Measurements from ENCODE around the gene UQCC5.
"Not testable (repeated sequence)": the region's sequence is repeated elsewhere in the genome, so short reads cannot be mapped to it uniquely, and the experiment has no call there.

UQCC5 gene

DNA sequence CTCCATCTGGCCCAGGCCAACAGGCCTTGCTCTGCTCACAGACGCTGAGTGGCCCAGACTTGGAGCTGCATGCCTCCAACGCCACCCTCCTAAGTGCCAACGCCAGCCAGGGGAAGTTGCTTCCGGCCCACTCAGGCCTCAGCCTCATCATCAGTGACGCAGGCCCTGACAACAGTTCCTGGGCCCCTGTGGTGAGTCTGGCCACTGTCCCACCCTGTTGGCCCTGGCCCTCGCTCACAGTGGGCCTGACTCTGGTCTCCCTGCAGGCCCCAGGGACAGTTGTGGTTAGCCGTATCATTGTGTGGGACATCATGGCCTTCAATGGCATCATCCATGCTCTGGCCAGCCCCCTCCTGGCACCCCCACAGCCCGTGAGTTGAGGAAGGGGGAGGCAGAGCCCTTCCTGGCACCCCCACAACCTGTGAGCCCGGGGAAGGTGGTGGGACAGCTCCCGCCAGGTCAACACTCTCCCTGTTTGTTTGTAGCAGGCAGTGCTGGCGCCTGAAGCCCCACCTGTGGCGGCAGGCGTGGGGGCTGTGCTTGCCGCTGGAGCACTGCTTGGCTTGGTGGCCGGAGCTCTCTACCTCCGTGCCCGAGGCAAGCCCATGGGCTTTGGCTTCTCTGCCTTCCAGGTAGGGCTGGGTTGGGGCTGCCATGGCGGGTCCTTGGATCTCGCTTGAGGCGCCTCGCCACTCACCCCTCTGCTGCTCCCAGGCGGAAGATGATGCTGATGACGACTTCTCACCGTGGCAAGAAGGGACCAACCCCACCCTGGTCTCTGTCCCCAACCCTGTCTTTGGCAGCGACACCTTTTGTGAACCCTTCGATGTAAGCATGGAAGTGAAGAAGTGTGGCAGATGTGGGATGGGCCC, 12.8 kb upstream of the UQCC5 start:
- TF ChIP-seq, protein P1, sequence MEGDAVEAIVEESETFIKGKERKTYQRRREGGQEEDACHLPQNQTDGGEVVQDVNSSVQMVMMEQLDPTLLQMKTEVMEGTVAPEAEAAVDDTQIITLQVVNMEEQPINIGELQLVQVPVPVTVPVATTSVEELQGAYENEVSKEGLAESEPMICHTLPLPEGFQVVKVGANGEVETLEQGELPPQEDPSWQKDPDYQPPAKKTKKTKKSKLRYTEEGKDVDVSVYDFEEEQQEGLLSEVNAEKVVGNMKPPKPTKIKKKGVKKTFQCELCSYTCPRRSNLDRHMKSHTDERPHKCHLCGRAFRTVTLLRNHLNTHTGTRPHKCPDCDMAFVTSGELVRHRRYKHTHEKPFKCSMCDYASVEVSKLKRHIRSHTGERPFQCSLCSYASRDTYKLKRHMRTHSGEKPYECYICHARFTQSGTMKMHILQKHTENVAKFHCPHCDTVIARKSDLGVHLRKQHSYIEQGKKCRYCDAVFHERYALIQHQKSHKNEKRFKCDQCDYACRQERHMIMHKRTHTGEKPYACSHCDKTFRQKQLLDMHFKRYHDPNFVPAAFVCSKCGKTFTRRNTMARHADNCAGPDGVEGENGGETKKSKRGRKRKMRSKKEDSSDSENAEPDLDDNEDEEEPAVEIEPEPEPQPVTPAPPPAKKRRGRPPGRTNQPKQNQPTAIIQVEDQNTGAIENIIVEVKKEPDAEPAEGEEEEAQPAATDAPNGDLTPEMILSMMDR (IDR thresholded peaks at IDR 0.05; ENCODE audit: insufficient read depth, low read depth, low read length, missing control alignments), result no peak
- no peak for DNase-seq (ENCODE audit: low read depth)
- H3K4me3 ChIP-seq (ENCODE audit: low read depth, low read length), result no peak overlapping the region

DNA sequence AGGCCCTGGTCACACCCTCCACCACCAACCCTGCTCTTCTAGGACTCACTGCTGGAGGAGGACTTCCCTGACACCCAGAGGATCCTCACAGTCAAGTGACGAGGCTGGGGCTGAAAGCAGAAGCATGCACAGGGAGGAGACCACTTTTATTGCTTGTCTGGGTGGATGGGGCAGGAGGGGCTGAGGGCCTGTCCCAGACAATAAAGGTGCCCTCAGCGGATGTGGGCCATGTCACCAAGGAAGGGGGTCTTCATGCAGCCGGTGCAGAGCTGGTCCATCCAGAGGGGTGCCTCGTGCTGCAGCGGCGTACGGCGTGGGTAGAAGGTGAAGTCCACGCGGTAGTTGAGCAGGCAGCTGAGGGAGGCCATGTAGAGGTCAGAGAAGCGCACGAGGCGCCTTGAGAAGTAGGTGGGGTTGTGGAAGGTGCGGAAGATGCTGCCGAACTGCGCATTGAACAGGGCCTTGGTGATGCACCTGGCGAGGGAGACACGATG, 12.1 kb upstream of the UQCC5 start:
- no peak for DNase-seq (ENCODE audit: low read depth)
- no peak overlapping the region for H3K4me3 ChIP-seq (ENCODE audit: low read depth, low read length)
- TF ChIP-seq, protein P1 (IDR thresholded peaks at IDR 0.05; ENCODE audit: insufficient read depth, low read depth, low read length, missing control alignments), result no peak

DNA sequence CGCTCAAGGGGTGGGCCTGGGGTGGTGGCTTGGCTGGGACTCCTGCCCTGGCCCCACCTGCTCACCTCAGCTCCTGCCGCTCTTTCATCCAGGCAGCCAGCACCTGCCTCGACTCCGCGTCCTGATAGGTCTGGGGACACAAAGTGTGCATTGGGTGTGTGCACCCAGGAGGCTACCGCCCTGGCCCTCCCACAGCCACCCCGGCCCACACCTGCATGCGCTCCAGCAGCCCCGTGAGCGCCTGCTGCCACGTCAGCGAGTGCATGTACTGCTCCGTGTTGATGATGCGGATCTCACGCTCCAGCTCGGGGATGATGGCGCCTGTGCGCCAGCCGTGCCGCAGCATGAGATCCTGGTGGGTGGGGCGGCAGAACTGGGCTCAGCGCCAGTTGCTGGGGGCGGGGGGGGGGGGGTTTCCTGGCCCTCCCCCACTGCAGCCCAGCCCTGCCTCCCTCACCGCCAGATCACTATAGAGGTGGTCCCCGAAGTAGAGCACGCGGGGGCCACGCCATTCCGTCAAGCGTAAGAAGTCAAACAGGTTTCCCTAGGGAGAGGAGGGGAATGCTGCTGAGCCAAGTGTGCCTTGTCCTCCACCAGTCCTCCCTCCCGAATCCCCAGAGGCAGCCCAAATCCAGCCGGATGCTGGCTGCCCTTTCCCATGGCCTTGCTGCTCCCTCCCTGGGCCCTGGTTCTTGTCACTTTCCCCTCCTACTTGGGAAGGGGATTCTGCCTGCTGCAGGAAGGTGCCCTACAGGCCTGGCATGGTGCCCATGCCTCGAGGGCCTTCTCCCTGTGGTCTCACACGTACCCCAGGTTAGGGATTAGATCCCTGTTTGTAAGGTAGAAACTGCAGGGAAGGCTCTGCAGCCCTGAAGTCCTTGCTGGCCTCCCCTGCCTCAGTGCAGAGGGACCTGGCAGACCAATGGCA, 11.4 kb upstream of the UQCC5 start:
- no peak overlapping the region for H3K4me3 ChIP-seq (ENCODE audit: low read depth, low read length)
- no peak for DNase-seq (ENCODE audit: low read depth)
- TF ChIP-seq, protein P1 (IDR thresholded peaks at IDR 0.05; ENCODE audit: insufficient read depth, low read depth, low read length, missing control alignments), result no peak

DNA sequence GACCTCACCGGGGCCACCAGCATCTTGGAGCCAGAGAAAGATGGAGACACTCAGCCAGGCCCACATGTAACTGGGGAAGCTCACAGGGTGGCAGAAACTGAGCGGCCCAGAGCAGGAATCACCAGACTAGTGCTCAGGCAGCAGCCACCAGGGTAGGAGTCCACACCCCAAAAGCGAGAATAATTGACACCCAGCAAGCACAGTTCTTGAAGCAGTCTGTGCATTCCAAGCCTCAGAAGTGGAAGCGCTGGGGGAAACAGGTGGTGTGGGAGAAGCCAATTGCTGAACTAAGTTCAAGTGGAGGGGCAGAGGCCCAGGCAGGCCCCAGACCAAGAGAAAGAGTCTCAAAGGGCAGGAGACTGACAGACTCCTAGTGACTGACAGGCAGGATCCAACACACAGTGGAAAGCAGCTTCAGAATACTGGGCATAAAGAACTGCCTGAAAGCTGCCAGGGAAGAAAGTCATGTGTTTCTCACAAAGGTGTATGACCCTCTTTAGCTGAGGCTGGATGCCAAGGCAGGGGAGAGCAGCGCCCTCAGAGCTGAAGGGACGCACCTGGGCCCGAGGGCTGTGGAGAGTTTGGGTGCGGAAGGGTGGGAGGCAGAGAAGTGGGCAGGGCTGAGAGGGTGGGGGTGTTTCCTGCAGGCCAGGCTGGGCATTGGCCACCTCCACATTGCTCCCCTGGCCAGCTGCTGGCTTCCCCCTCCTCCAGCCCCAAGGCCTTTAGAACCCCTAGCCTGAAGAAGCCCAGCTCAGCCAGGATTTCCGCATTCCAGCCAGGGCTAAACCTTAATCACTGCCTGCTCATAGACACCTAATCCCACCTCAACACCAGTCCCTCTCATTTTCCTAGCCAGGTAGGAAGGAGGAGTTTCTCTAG, 10.5 kb upstream of the UQCC5 start:
- DNase-seq (ENCODE audit: low read depth), result no peak
- TF ChIP-seq, protein P1 (IDR thresholded peaks at IDR 0.05; ENCODE audit: insufficient read depth, low read depth, low read length, missing control alignments), result no peak
- H3K4me3 ChIP-seq (ENCODE audit: low read depth, low read length), result no peak overlapping the region

DNA sequence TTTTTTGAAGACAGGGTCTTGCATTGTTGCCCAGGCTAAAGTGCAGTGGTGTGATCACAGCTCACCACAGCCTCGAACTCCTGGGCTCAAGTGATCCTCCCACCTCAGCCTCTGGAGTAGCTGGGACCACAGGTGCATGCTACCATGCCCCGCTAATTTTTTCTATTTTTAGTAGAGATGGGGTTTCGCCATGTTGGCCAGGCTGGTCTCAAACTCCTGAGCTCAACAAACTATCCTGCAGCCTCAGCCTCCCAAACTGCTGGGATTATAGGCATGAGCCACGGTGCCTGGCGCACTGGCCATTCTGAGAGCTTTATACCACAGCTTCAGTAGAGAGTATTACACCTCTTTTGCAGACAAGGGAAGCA, 9.8 kb upstream of the UQCC5 start:
- DNase-seq (ENCODE audit: low read depth); H3K4me3 ChIP-seq (ENCODE audit: low read depth, low read length): not testable (repeated sequence)

DNA sequence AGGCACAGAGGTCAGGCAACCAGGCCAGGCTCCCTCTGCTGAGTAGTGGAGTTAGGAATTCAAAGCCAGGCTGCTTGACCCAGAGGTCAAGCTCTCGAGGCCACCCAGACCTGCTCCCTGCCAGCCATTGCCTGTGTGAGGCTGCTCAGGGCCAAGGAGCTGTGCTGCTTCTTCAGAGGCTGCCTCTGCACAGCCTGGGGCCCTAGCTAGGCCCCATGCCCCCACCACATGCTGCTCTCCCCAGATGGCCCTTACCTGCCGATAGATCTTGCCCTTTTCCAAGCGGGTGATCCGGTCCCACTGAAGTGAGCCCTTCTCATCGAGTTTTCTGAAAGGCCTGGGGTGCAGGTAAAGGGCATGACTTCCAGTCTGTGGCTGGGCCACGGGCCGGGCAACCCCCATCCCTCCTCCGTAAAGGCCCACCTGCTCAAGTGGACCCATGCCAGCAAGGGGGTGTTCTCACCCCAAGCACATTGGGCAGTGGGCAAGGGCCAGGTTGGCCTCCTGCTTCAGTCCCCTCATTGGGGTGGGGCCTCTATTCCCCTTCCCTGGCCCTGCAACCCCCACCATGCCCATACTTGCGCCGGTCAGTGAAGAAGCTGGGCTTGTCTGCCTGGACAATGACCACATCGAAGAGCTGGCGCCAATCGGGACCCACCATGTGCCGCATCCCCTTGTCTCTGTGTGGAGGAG, 9.2 kb upstream of the UQCC5 start:
- TF ChIP-seq, protein P1 (IDR thresholded peaks at IDR 0.05; ENCODE audit: insufficient read depth, low read depth, low read length, missing control alignments), result no peak
- no peak for DNase-seq (ENCODE audit: low read depth)
- H3K4me3 ChIP-seq (ENCODE audit: low read depth, low read length), result no peak overlapping the region
